GM13976 (cell line): ENCODE measurements around the gene BLNK.

ENCODE experiments used
- DNase-seq: peaks from one replicate; pipeline ENCODE4 v3.0.0; 2012; ENCODE audit warnings: low spot score
- CTCF ChIP-seq: IDR thresholded peaks from 2 replicates; pipeline ENCODE4 v1.5.1; 2012; ENCODE audit warnings: borderline replicate concordance, mild to moderate bottlenecking; ENCODE audit not compliant: insufficient read depth; ENCODE audit errors: extremely low read depth, missing control alignments, control extremely low read depth
- in situ Hi-C: fragments of 300-500 bp; cut with MboI; formaldehyde crosslinking; loops from one replicate; pipeline ENCODE4 v1.12.0; 2022; ENCODE audit warnings: low sequenced_read_pairs, mixed read lengths, inconsistent platforms; ENCODE audit not compliant: unreplicated experiment

BLNK gene

GRCh38 chr10:96233959-96234358 is 37.4 kb downstream of the BLNK start:
- in situ Hi-C loops, result no loop called here
- TF ChIP-seq CTCF, result no peak
- DNase-seq, result no peak

GRCh38 chr10:96230527-96230926 is 40.8 kb downstream of the BLNK start:
- no peak for TF ChIP-seq CTCF
- in situ Hi-C loops, result no loop called here
- DNase-seq, result no peak

- TF ChIP-seq CTCF, result peak; percentile 93
- in situ Hi-C loops, result loop anchor here (5.0 to 10.0 kb wide), 2 partner anchors 68 to 205 kb away; no protein-coding TSS in a partner anchor
- peak; percentile 83 for DNase-seq
Observed at GRCh38 chr10:96229568-96230030, 41.8 kb downstream of the BLNK start.

- no peak for DNase-seq
- in situ Hi-C loops, result loop anchor here (5.0 to 10.0 kb wide), 2 partner anchors 69 to 204 kb away; no protein-coding TSS in a partner anchor
- no peak for TF ChIP-seq CTCF
Observed at GRCh38 chr10:96228408-96228994, 42.9 kb downstream of the BLNK start.

GRCh38 chr10:96227206-96227605 is 44.2 kb downstream of the BLNK start:
- no peak for TF ChIP-seq CTCF
- DNase-seq, result no peak
- in situ Hi-C loops, result loop anchor here (5.0 to 10.0 kb wide), 2 partner anchors 70 to 202 kb away; no protein-coding TSS in a partner anchor

GRCh38 chr10:96225119-96225518 is 46.2 kb downstream of the BLNK start:
- no peak for DNase-seq
- TF ChIP-seq CTCF, result no peak
- in situ Hi-C loops, result loop anchor here (5.0 to 10.0 kb wide), 2 partner anchors 72 to 200 kb away; no protein-coding TSS in a partner anchor

GRCh38 chr10:96222908-96223307 is 48.5 kb downstream of the BLNK start:
- DNase-seq, result no peak
- in situ Hi-C loops, result loop anchor here (10.0 kb wide), 1 partner anchor 198 kb away; no protein-coding TSS in a partner anchor
- TF ChIP-seq CTCF, result no peak
